A549 (cell line): Measurements from ENCODE around the gene PAK1. TPM values are rescaled to one million over a fixed set of nuclear protein-coding genes. Genes with fewer than 3 reads are reported as not detected.

ENCODE experiments used
- ATAC-seq, 2 experiments: fragments of 200-7000 bp in 1 of 2; fragments of >200 bp in 1 of 2; cut with Nextera tagmentation in 1 of 2; cut with Tn5 transposase in 1 of 2; 3 replicates each; pipeline versions ENCODE4 v1.8.0 to v1.9.1; 2018 to 2020; ENCODE audit warnings: mild to moderate bottlenecking in 1 of 2, moderate library complexity in 1 of 2
- CTCF ChIA-PET: fragments of 300-600 bp; sonication (Branson Sonifier 250); formaldehyde crosslinking; extraction: SDS; loops from one replicate; lab custom pipeline; 2021; ENCODE audit warnings: antibody characterized with exemption, inconsistent platforms; lab: Yijun Ruan, JAX
- POLR2A ChIA-PET: fragments of 350-600 bp; formaldehyde crosslinking; extraction: SDS; loops from one replicate; lab custom pipeline; 2021; ENCODE audit warnings: antibody characterized with exemption, inconsistent platforms; lab: Yijun Ruan, JAX
- DNase-seq, 2 experiments: peaks; one replicate each; pipeline versions ENCODE4 v3.0.0 to v3.0.0-alpha.2; 2011 to 2016; ENCODE audit warnings: low read depth in 1 of 2, low spot score in 1 of 2
- FAIRE-seq: peaks from 2 replicates; lab custom pipeline; 2011; peaks lifted over from hg19 to GRCh38; lab: Jason Lieb, UNC
- H3K27ac ChIP-seq, 2 experiments: fragments of >200 bp; sonication (Bioruptor Twin); formaldehyde crosslinking; 3 replicates each; pipeline ENCODE4 v1.5.1; 2016 to 2017
- H3K4me1 ChIP-seq: fragments of >200 bp; sonication (Bioruptor Twin); formaldehyde crosslinking; 3 replicates; pipeline ENCODE4 v1.6.1; 2016
- H3K4me2 ChIP-seq: fragments of >200 bp; sonication (Bioruptor Twin); formaldehyde crosslinking; 3 replicates; pipeline ENCODE4 v1.6.1; 2016
- H3K4me3 ChIP-seq: fragments of >200 bp; sonication (Bioruptor Twin); formaldehyde crosslinking; 3 replicates; pipeline ENCODE4 v1.5.1; 2016
- H3K9me3 ChIP-seq: fragments of >200 bp; sonication (Bioruptor Twin); formaldehyde crosslinking; 3 replicates; pipeline ENCODE4 v1.6.1; 2016
- EHF ChIP-seq: fragments of 250-450 bp; sonication (Bioruptor Pico); IDR thresholded peaks from 2 replicates; pipeline ENCODE4 v1.5.0; 2020; ENCODE audit warnings: mild to moderate bottlenecking
- EP300 ChIP-seq, 2 experiments: fragments of >200 bp; sonication (Bioruptor Twin); formaldehyde crosslinking; IDR thresholded peaks; 2 replicates in 1 of 2; 3 replicates in 1 of 2; pipeline ENCODE4 v1.6.1; 2016 to 2017
- GATA3 ChIP-seq: IDR thresholded peaks from 2 replicates; pipeline ENCODE4 v1.6.1; 2012; ENCODE audit warnings: borderline replicate concordance
- HOXA7 ChIP-seq: fragments of 250-450 bp; sonication (Bioruptor Pico); IDR thresholded peaks from 2 replicates; pipeline ENCODE4 v1.5.0; 2020; ENCODE audit warnings: mild to moderate bottlenecking, moderate library complexity
- JUN ChIP-seq, 2 experiments: fragments of >200 bp; sonication (Bioruptor Twin); formaldehyde crosslinking; IDR thresholded peaks; 2 replicates in 1 of 2; 3 replicates in 1 of 2; pipeline ENCODE4 v1.6.1; 2016 to 2017
- MAFK ChIP-seq: fragments of 450-650 bp; IDR thresholded peaks from 2 replicates; pipeline ENCODE4 v1.6.1; 2014; ENCODE audit not compliant: partially characterized antibody
- NFE2L2 ChIP-seq: fragments of 150-350 bp; conservative IDR thresholded peaks from 2 replicates; pipeline ENCODE4 v1.6.1; 2014; ENCODE audit warnings: low read length
- NPAS2 ChIP-seq: fragments of 250-450 bp; sonication (Bioruptor Pico); IDR thresholded peaks from 2 replicates; pipeline ENCODE4 v1.8.0; 2022; ENCODE audit warnings: mild to moderate bottlenecking, moderate library complexity, borderline replicate concordance
- PBX3 ChIP-seq: IDR thresholded peaks from 2 replicates; pipeline ENCODE4 v1.6.1; 2012
- POLR2A ChIP-seq: IDR thresholded peaks from 2 replicates; pipeline ENCODE4 v1.6.1; 2012; ENCODE audit warnings: mild to moderate bottlenecking, low read length
- RAD21 ChIP-seq, 2 experiments: fragments of >200 bp in 1 of 2; sonication (Bioruptor Twin) in 1 of 2; formaldehyde crosslinking in 1 of 2; IDR thresholded peaks in 1 of 2; conservative IDR thresholded peaks in 1 of 2; 2 replicates in 1 of 2; 3 replicates in 1 of 2; pipeline ENCODE4 v1.6.1; 2012 to 2018; ENCODE audit warnings: inconsistent platforms in 1 of 2
- RCOR1 ChIP-seq: fragments of 150-350 bp; IDR thresholded peaks from 2 replicates; pipeline ENCODE4 v1.6.1; 2014; ENCODE audit warnings: antibody characterized with exemption, low read length, low read depth
- SMC3 ChIP-seq: fragments of >200 bp; sonication (Bioruptor Twin); formaldehyde crosslinking; IDR thresholded peaks from 3 replicates; pipeline ENCODE4 v1.6.1; 2018; ENCODE audit warnings: inconsistent platforms
- SREBF2 ChIP-seq: fragments of 450-650 bp; IDR thresholded peaks from 2 replicates; pipeline ENCODE4 v1.6.1; 2014; ENCODE audit warnings: mild to moderate bottlenecking, moderate library complexity
- TFCP2L1 ChIP-seq: fragments of 250-450 bp; sonication (Bioruptor Pico); IDR thresholded peaks from 2 replicates; pipeline ENCODE4 v1.5.0; 2021; ENCODE audit warnings: mild to moderate bottlenecking
- USF2 ChIP-seq: fragments of 450-650 bp; IDR thresholded peaks from 2 replicates; pipeline ENCODE4 v1.6.1; 2014; ENCODE audit warnings: antibody characterized with exemption
- ZC3H11A ChIP-seq: fragments of 450-650 bp; IDR thresholded peaks from 2 replicates; pipeline ENCODE4 v1.6.1; 2014; ENCODE audit warnings: antibody characterized with exemption, mild to moderate bottlenecking
- ZNF302 ChIP-seq: fragments of 250-450 bp; sonication (Bioruptor Pico); IDR thresholded peaks from 2 replicates; pipeline ENCODE4 v1.9.0; 2021; ENCODE audit warnings: inconsistent platforms, mild to moderate bottlenecking, moderate library complexity
- WGBS: methylation state at CpG from one replicate; pipeline ENCODE4 v1.1.6; 2017; ENCODE audit errors: missing lambda C conversion rate; 5-methylcytosine and 5-hydroxymethylcytosine counted together
- polyA plus RNA-seq, 4 experiments: library from polyadenylated mRNA; depleted of rRNA in 3 of 4; stranded (reverse); fragments of >200 nt; fragmentation: RNase III in 1 of 4; extraction: RNeasy Plus Mini Kit Qiagen cat#74134 plus additional on column Dnase treatment in 1 of 4; gene quantifications; 2 replicates in 3 of 4; 3 replicates in 1 of 4; pipeline ENCODE4 v1.2.3, GENCODE V29; 2011 to 2017
- TF ChIP-seq, protein P1 (sequence below): fragments of >200 bp; sonication (Bioruptor Twin); formaldehyde crosslinking; IDR thresholded peaks from 2 replicates; pipeline ENCODE4 v1.6.1; 2016
- TF ChIP-seq, protein P2 (sequence below): fragments of 250-450 bp; sonication (Bioruptor Pico); IDR thresholded peaks from 2 replicates; pipeline ENCODE4 v1.5.0; 2020; ENCODE audit warnings: low read depth, mild to moderate bottlenecking, moderate library complexity
- TF ChIP-seq, protein P3 (sequence below): fragments of 250-450 bp; sonication (Bioruptor Pico); IDR thresholded peaks from 2 replicates; pipeline ENCODE4 v1.5.0; 2021; ENCODE audit warnings: mild to moderate bottlenecking, moderate library complexity, borderline replicate concordance

The PAK1 gene
- polyA plus RNA-seq, 2 of the 4 experiments (the other 2 are of a cell fraction) = 20.6 to 60.7 TPM

- FAIRE-seq (no peak), ATAC-seq (no peak), DNase-seq (no peak)
- TF ChIP-seq ZC3H11A (no peak), USF2 (no peak), GATA3 (no peak), EHF (CRISPR knock-in tag) (no peak), PBX3 (no peak), EP300 (IDR thresholded peaks at IDR 0.05) (no peak), JUN (IDR thresholded peaks at IDR 0.05) (no peak)
- TF ChIP-seq, protein P1, sequence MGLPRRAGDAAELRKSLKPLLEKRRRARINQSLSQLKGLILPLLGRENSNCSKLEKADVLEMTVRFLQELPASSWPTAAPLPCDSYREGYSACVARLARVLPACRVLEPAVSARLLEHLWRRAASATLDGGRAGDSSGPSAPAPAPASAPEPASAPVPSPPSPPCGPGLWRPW = no peak
- TF ChIP-seq, protein P2, sequence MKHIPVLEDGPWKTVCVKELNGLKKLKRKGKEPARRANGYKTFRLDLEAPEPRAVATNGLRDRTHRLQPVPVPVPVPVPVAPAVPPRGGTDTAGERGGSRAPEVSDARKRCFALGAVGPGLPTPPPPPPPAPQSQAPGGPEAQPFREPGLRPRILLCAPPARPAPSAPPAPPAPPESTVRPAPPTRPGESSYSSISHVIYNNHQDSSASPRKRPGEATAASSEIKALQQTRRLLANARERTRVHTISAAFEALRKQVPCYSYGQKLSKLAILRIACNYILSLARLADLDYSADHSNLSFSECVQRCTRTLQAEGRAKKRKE (CRISPR knock-in tag) = no peak
- no peak overlapping the region for H3K4me3 ChIP-seq
- WGBS = 31% methylated on average over 4 of the region's 4 CpGs
- no peak overlapping the region for H3K27ac ChIP-seq
- H3K4me1 ChIP-seq = peaks cover 16% of the 10 kb centered on the region
- no peaks in the 10 kb centered on the region for H3K9me3 ChIP-seq
- H3K4me2 ChIP-seq = no peak overlapping the region
- POLR2A ChIA-PET = no interaction called here
- CTCF ChIA-PET = interaction anchor here (1.2 to 1.4 kb wide), 2 partner anchors 11 to 17 kb away, joined by 3 read pairs; no protein-coding TSS in a partner anchor
Measured at GRCh38 chr11:77454867-77455655, 18.8 kb downstream of the PAK1 start.

GRCh38 chr11:77450227-77450626 lies 23.7 kb downstream of the PAK1 start:
- POLR2A ChIA-PET = no interaction called here

More at GRCh38 chr11:77450227-77450626, 23.7 kb downstream of the PAK1 start:
- DNase-seq = no peak
- Histone ChIP-seq H3K4me2 (no peak overlapping the region), H3K4me1 (no peaks in the 10 kb centered on the region), H3K27ac (no peak overlapping the region), H3K9me3 (no peaks in the 10 kb centered on the region), H3K4me3 (no peak overlapping the region)
- CTCF ChIA-PET = interaction anchor here (0.9 kb wide), 1 partner anchor 262 kb away, joined by 3 read pairs; no protein-coding TSS in a partner anchor
- FAIRE-seq = no peak
- TF ChIP-seq, protein P2 (CRISPR knock-in tag) = no peak
- TF ChIP-seq TFCP2L1 (CRISPR knock-in tag) (no peak), MAFK (no peak), HOXA7 (CRISPR knock-in tag) (no peak), PBX3 (no peak), ZNF302 (CRISPR knock-in tag) (no peak), RAD21 (conservative IDR thresholded peaks at IDR 0.05 in 1 of 2, IDR thresholded peaks at IDR 0.05 in 1 of 2) (no peak), NPAS2 (CRISPR knock-in tag) (no peak), POLR2A (no peak), NFE2L2 (no peak), RCOR1 (no peak), SMC3 (no peak), SREBF2 (no peak)
- TF ChIP-seq, protein P3, sequence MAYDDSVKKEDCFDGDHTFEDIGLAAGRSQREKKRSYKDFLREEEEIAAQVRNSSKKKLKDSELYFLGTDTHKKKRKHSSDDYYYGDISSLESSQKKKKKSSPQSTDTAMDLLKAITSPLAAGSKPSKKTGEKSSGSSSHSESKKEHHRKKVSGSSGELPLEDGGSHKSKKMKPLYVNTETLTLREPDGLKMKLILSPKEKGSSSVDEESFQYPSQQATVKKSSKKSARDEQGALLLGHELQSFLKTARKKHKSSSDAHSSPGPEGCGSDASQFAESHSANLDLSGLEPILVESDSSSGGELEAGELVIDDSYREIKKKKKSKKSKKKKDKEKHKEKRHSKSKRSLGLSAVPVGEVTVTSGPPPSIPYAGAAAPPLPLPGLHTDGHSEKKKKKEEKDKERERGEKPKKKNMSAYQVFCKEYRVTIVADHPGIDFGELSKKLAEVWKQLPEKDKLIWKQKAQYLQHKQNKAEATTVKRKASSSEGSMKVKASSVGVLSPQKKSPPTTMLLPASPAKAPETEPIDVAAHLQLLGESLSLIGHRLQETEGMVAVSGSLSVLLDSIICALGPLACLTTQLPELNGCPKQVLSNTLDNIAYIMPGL (CRISPR knock-in tag) = no peak
- TF ChIP-seq, protein P1 = no peak
- ATAC-seq = no peak
- whole genome bisulfite sequencing = 50% methylated on average over 1 of the region's 1 CpG
